A172 (cell line): ENCODE data around the gene PODXL. TPM values are rescaled to one million over a fixed set of nuclear protein-coding genes. Genes with fewer than 3 reads are reported as not detected.
"Not testable (repeated sequence)": the region's sequence is repeated elsewhere in the genome, so short reads cannot be mapped to it uniquely, and the experiment has no call there.

Experiments used
- DNase-seq: peaks from one replicate; pipeline ENCODE4 v3.0.0-alpha.2; 2015; ENCODE audit warnings: low spot score
- total RNA-seq: library from RNA; depleted of rRNA; stranded (reverse); fragments of >200 nt; shearing (Covaris generic); gene quantifications from 2 replicates; pipeline ENCODE4 v1.2.3, GENCODE V29; 2014

Gene PODXL
- total RNA-seq, 1 experiment from 2014 or later, result 531 TPM

DNA sequence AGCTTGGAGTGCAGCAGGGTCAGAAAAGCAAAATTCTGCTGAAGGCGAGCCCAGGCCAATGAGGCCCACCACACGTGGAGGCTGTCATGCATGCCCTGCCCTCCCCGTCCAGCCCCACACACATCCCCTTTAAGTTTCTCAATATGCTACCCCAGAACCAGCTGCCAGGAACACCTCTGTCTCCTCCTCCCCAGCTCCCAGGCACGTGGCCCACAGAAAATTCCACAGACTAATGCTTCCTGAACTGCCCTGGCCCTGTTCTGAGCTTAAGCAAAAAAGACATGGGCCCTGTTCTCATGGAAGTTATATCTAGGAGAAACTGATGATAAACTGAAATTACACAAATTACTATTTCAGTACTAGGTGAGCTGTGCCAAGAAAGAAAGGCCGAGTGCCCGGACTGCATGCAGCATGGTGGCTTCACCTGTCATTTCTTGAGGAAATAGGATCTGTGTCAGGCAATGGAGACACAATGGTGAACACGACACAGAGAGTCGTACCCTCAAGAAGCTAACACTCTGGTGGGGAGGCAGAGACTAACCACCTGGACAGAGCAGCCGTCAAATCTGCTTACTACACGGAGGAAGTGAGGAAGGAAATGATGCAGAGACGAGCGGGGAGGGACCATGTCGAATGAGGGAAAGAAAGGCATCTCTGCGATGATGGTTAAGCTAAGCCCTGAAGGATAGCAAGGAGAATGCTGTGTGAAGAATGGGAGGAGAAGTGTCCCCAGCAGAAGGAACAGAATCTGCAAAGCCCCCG, 44.5 kb downstream of the PODXL start:
- DNase-seq, result no peak

DNA sequence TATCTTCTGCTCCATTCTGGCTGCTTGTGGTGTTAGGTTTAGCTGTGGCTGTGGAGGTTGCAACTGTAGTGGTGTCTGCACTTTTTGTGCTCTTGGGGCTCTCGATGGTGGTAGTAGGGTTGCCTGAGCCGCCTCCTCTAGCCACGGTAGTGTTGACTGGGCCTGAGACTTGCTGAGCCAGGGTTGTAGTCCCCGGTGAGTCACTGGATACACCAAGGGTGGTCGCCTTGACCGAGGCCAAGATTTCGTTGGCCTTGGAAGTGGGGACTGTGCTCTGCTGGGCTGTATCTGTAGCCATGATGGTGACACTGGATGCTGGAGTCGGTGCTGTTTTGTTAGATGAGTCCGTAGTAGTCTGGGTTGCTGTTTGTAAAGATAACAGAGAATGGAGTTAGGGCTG, 45.4 kb downstream of the PODXL start:
- no peak for DNase-seq

DNA sequence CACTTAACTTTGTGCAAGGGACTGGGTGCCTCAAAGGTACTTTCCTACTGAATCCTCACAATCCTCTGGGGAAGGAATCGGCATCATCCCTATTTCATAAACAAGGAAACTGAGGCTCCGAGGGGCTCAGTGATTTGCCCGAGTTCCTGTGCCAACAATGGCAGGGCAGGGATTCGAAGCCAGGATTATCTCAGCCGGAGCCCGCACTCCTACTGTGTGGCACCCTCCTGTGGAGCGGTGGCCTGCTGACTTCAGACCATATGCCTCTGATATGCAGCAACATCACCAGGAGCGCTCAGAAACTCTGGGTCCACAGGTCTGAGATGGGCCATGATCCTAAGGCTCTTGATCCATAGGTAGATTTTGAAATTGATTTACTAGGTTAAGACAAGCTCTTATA, 46.6 kb downstream of the PODXL start:
- DNase-seq, result no peak

DNA sequence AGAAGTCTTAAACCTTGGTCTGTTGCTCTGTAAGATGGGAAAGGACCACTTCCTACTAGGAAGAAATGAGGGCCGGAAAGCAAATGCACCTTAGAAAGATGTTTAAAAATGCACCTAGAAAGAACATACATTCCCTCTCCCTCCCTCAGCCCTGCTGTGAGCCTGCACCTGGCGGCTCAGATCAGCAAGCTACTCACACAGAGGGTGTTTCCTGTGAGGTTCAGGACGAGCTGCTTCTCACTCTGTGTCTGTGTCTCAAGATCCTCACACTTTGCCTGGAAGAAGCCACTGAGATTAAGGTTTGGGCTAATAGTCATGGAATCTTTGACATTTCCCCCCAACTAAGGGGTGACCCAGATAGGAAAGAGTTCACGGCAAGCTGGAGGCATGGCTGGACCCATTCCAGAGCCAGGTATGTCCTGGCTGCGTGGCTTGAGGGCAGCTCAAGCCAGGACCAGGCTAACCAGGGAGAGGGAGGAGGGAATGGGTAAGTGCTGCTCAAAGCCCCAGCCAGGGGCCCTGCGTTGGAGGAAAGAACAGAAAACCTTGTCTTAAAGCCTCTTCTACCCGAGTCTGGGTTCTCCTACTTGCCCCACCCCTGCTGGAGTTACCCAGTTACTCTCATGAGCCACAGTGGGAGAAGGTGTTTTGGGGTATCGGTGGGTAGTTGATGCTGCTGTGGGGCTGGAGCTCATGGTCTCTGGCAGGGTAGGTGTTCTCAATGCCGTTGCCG, 47.5 kb downstream of the PODXL start:
- no peak for DNase-seq

DNA sequence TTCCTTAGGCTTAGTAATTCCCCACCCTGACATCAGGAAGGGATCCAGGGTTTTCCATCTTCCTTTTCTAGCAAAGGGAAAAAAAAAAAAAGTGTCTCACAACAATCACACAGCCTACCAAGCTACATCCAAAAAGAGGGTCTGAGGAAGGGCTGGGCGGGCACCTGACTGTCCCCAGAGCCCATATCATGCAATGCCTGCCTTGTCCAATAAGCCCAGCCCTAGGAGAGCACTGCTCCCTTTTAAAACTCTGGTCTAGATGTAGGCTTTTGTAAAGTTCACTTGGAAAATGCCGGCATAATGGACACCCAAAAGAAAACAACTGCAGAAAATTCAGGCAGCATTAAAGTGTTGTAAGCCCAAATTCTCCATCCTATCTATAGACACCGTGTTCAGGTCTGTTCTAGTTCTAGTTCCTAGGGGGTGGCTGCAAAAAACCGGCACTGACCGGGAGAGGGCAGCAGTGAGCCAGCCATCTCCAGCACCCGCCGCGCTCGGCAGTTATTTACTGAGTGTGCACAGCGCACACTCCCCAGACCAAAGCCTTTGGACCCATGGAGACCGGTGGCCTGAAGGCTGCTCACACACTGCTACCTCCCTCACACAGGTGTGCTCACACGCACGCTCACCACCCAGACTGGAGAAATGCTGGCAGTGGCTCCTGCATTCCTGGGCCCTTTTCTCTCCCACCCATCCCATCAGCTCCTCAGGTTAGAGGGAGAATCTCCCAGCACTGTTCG, 48.7 kb downstream of the PODXL start:
- peak; percentile 54 for DNase-seq

DNA sequence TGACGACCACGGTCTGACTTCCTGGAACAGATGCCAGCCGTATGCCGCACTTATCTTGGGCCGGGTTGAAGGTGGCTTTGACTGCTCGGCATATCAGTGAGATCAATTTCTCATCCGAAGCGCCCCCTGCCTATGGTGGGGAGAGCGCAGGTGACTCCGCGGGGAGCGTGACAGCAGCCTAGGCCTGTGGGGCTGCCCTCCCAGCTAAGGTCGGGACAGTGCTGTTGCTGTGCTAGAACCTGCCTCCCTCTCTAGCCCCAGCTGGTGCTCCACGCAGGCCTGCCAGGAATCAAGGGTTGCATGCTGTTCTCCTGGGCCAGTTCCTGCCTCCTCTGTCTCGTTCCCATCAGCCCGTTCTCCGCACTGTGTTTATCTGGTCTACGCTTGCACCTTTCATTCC, 49.8 kb downstream of the PODXL start:
- DNase-seq, result no peak

DNA sequence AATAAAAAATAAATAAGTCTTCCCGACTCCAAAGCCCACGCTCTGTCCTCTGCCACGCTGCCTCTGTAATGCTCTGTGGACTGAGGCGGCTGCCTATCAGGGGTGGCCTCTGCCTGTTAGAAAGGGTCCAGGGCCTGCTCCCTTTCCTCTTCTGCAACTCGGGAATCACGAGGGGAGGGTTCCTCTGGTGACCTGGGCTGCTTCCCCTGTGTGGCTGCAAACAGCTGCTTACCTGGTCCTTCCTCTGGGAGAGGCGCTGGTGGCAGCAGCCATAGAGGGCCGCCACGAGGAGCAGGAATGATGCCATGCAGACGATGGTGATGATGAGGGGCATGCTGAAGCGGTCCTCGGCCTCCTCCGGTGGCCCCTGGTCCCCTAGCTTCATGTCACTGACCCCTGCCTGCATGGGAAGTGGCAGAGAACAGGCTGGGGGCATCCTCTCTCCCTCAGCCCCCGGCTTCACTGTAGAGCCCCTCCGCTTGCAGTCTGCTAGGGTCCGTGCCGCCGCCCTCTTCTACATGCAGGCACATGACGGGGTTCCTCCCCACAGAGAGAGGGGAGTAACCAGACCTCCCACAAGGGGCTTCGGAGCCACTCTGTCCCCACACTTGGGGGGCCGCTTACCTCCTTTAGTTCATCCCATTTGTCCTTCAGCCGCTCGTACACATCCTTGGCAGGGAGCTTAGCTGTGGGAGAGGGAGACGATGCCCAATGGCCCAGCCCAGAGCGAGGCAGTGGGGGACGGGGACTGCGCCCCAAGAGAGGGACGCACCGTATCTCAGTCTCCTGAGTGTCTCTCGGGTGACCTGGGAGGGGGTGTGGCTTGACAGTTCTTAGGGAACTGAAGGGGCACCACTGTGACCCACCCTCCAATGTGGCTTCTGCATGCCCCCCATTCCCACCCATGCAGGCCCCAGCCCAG, 50.5 kb downstream of the PODXL start:
- no peak for DNase-seq

DNA sequence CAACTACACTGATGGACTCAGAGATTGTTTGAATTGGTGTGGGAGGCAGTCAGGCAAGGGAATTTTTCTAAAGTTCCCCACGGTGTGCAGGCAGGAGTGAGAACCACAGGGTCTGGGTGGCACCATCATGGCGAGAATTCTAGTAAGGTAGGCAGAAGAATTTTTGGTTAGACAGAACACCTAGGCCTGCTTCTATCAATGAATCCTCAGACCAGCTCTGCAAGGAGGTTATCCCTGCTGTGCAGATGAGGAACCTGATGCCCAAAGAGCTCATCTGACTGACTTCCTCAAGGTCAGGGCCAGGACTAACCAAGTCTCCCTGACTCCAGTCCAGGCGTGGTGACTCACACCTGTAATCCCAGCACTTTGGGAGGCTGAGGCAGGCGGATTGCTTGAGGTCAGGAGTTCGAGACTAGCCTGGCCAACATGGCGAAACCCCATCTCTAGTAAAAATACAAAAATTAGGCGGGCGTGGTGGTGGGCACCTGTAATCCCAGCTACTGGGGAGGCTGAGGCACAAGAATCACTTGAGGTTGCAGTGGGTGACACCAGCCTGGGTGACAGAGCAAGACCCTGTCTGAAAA, 51.3 kb downstream of the PODXL start:
- DNase-seq, result not testable (repeated sequence)

DNA sequence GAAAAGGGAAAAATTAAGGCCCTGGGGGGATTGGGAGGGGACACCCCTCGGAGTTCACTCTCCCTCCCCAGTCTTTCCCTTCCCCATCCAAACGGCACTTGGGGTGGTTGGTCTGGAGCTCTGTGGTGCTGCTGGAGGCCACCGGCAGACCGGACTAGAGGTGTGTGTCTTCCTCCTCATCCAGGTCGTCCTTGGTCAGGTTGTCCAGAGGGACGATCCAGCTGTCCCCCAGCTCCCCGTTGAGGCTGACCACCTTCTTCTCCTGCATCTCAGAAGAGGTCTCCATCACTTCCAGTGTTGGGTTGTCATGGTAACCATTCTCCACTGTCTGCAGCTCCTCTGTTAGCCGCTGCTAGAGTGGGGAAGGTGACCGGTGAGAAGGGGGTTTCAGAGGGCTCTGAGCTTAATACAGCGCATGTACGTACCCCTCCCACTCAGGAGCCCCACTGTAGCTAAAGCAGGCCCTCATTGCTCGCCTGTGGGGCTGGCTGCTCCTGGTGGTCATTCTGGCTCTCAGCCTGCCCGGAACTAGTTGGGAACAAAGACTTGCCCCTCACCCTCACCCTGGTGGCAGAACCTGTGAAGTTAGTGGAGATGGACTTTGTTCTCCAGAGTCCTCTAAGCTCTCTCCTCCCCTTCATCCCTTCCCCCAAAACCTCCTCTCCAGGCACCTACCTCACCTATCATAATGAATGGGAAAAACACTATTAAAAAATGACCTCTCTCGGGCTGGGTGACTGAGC, 52.1 kb downstream of the PODXL start:
- no peak for DNase-seq

DNA sequence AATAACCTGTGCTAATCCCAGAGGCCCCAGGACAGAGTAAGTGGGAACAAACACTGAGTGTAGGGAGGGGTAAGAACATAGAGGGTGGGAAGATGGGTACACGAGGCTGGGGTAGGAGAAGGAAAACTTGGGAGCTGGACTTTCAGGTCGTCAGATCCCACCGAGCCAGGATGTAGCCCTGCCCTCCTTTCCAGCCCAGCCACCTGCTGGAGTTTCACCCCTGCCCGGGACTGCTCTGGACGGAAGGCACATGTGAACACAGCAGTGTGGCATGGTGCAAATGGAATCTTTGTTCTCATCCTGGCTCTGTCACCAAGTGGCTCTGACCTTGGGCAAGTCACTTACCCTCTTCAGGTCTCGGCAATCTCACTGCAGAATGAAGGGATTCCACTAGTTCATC, 52.8 kb downstream of the PODXL start:
- no peak for DNase-seq

DNA sequence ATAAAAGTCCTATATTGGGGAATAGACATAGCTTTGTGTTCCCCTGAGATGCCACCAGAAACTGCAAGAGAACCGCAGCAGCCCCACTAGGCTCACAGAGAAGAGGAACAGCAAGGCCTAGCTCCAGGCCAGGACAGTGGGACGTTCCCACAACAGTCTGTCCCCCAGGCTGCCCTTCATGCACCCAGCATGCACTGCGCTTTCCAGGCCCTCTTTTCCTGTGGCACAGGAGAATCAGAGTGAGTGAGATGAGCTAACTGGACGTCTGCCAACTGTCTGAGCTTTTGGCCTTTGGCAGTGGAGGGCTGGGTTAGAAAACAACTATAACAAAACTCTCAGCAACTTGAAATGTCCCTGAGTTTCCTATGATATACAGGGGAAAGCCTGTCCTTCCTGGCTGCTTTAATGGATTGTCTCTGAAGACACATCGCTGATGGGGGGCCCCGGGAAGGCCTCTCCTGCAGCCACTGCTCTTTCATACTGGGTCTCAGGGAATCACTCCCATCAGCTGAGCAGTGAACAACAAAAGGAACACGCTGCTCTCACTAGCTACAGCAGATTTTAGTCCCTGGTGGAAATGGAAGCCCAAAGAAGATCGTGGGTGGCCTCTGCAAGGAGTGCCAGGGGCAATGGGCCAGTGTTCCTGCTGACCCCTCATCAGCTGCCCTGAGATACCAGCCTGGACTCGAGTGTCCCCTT, 53.5 kb downstream of the PODXL start:
- no peak for DNase-seq

DNA sequence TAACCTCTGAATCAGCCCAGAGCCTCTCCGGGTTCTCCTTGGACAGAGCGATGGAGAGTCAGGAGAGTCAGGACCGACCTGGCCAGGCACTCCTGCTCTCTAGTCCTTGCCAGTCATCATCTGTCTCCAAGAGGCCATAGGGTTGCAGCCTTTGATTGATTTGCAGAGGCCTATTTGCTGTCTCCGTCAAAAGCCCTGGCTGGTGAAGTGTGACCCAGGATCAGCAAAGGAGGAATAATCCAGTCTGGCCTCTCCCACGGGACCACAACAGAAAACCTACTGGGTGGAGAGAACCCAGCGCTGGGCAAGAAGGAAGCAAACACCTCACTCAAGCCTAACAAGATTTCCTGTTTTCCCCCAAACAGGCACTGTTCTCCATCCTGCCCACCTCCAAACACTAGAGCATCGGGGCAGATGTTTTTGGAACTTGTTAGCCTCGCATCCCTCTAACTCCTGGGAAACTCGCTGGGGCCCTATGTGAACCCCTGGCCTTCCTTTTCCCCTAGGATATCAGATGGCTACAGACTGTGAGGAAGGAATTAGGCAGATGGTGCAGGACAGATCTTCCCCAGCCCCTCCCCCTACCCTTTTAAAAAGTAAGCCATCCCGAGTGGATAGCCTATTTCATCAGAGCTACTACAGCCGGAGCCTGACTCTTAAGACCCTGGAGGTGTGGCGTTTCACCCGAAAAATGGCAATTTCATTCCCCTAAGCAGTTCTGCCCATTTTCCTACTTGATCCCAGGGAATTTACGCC, 54.3 kb downstream of the PODXL start:
- DNase-seq, result no peak

DNA sequence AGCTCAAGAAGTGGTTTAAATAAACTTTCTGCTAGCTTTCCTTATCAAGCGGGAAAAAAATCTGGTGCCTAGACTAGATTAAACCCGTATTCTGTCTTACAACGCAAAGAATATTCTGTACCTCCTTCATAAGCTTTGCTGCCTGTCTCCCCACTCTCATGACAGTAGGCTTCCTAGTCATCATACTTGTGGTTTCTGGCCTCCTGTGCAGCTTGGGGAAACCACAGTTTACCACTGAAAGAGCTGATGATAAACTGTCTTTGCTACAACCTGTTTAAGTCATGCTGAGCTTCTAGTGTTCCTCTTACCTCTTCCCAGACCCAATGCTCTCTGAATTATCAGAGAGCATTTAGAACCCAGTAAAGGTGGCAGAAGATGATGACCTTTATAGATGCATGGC, 55.0 kb downstream of the PODXL start:
- peak; percentile 58 for DNase-seq

DNA sequence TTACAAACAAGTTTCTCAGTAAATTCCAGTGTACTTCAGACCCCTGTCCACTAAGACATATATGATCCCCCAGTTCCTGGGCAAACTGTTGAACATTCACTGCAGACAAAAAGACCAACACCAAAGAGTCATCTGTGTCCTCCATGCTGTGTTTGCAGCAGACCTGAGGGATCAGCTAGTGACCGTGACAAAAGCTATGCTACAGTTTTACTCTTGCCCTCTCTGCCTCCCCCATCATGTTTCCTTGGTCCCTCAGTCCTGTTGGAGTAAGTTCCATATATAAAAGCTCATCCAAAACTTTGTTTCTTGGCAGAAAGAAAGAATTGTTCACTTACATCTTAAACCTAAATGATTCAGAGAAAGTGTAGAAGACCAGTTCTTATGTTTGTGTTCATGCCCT, 56.1 kb downstream of the PODXL start:
- DNase-seq, result no peak

DNA sequence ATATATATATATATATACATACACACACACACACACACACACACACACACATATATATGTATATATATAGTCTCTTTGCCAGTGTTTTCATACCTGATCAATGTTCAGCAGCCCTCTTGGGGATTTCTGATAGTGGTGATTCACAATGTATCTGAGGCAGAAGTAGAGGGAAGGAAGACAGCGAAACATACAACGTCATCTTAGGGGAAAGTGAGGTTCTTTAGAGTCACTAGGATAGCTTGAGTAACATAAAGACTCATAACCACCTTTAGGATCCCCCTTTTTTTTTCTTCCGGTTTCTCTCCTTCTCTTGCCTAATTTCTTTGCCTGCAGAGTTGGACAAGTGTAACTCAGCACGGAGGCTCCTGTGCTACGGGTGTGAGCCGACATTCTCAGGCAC, 56.6 kb downstream of the PODXL start:
- no peak for DNase-seq

DNA sequence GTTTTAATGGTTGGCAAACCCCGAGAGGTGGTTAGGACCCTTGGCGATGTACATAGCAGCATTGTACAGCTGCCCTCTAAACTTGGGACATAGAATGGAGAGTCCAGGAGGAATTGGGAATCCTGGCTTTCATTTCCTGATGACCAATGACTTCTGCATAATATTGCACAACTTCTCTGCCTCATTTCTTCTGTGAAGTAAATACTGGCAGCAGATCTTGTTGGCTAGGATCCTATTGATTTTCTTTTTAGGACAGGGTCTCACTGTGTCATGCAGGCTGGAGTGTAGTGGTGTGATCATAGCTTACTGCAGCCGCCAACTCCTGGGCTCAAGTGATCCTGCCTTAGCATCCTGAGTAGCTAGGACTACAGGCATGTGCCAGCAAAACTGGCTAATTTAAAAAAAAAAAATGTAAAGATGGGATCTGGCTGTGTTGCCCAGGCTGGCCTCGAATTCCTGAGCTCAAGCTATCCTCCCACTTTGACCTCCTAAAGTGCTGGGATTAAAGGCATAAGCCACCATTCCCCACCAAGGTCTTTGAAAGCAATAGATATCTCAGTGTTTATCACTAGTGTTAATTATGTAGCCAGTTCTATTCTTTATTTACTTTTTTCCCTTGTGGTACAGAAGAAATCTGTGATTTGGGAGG, 58.1 kb downstream of the PODXL start:
- no peak for DNase-seq

DNA sequence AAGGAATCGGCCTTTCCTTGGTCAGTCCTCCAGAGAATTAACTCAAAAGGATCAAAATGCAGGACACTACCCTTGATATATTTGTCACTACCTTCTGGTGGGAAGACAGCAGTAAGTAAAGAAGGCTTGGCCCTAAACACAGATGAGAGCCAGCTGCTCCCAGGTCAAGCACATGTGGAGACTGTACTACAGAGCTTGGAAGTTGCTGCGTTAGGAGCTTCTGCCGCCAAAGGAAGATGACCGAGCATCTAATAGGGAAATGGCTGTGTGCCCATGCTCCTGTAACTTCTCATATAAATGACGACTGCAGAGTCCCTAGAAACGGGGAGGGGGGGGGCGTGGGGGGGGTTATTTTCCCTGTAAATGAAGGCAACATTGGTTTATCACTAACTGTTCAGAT, 59.0 kb downstream of the PODXL start:
- no peak for DNase-seq

DNA sequence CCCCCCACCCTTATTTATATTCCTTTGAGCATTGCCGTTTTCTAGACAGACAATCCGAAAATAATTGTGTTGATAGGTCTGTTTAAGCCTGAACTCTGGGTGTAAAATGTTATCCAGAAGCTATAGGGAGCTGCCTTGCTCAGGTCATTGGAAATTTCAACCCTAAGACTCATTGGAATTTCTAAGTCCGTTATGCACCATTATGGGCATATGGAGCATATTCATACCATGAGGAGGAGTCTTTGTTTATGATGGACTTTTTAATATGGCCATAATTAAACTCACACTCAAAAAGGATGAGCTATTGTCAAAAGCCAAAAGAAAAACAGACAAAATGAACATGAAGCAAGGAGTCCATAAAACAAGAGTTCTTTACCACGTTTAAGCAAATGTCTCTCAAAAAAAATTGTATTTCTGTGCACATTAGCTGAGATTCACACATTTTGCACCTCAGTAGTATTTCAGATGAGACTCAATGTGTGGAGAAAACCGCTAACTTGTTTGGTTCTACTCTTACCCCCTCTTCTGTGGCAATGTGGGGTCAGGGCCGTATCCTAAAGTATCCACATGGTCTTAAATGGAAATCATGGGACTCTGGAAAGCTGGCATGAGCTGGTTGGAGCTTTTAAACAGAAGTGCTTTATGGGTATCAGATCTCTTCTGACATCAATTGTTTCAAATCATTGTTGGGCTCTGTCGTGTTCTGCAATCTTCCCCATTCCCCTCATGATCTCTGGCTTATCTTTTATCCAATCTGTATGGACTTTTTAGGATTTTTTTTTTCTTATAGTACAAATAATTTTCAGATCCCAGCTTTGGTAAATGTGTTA, 60.5 kb downstream of the PODXL start:
- DNase-seq, result no peak
